ENCODE results near the gene ERC2. TPM values are rescaled to one million over a fixed set of nuclear protein-coding genes. Genes with fewer than 3 reads are reported as not detected.

ERC2 gene
- total RNA-seq, 2 donors from 2014 or later = 0.21 to 0.30 TPM

DNA sequence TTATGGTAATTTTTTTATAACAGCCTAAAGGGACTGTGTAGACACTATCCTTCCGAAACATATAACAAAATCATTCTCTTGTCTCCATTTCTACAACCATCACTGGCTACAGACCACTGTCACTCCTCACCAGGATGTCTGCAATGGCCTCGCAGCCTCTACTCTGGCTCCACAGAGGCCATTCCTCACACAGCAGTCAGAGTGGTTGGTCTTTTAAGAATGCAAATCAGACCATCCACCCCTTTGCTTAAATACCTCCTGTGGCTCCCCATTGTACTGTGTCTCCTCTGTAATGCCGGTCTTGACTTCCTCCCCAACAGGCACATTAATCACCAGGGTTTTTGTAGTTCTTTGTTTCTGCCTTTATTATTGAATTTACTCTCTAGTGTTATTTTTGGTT is 344.8 kb downstream of the ERC2 start:
- Histone ChIP-seq H3K36me3 (no peaks in the 10 kb centered on the region), H3K9ac (ENCODE audit: low read depth in 2 of 2, low read length in 2 of 2) (no peak overlapping the region), H3K4me1 (no peaks in the 10 kb centered on the region), H3K27ac (no peak overlapping the region), H3K9me3 (no peaks in the 10 kb centered on the region), H3K27me3 (no peaks in the 10 kb centered on the region), H3K4me3 (no peak overlapping the region)
- intact Hi-C loops (cut with DNase I) = no loop called here
- TF ChIP-seq, protein P1, sequence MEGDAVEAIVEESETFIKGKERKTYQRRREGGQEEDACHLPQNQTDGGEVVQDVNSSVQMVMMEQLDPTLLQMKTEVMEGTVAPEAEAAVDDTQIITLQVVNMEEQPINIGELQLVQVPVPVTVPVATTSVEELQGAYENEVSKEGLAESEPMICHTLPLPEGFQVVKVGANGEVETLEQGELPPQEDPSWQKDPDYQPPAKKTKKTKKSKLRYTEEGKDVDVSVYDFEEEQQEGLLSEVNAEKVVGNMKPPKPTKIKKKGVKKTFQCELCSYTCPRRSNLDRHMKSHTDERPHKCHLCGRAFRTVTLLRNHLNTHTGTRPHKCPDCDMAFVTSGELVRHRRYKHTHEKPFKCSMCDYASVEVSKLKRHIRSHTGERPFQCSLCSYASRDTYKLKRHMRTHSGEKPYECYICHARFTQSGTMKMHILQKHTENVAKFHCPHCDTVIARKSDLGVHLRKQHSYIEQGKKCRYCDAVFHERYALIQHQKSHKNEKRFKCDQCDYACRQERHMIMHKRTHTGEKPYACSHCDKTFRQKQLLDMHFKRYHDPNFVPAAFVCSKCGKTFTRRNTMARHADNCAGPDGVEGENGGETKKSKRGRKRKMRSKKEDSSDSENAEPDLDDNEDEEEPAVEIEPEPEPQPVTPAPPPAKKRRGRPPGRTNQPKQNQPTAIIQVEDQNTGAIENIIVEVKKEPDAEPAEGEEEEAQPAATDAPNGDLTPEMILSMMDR (IDR thresholded peaks at IDR 0.05) = no peak
- DNase-seq = no peak

GRCh38 chr3:56122911-56123310 is 345.4 kb downstream of the ERC2 start:
- no peaks in the 10 kb centered on the region for H3K9me3 ChIP-seq
- TF ChIP-seq, protein P1 (IDR thresholded peaks at IDR 0.05) = no peak
- intact Hi-C loops (cut with DNase I) = no loop called here

GRCh38 chr3:56121716-56122115 is 346.6 kb downstream of the ERC2 start:
- Histone ChIP-seq H3K27ac (no peak overlapping the region), H3K4me1 (no peaks in the 10 kb centered on the region), H3K9ac (ENCODE audit: low read depth in 2 of 2, low read length in 2 of 2) (no peak overlapping the region), H3K9me3 (no peaks in the 10 kb centered on the region), H3K4me3 (no peak overlapping the region), H3K36me3 (no peaks in the 10 kb centered on the region), H3K27me3 (no peaks in the 10 kb centered on the region)
- no peak for DNase-seq
- TF ChIP-seq, protein P1 (IDR thresholded peaks at IDR 0.05) = no peak
- intact Hi-C loops (cut with DNase I) = no loop called here

More at GRCh38 chr3:56122911-56123310, 345.4 kb downstream of the ERC2 start:
- Histone ChIP-seq H3K4me3 (no peak overlapping the region), H3K27ac (no peak overlapping the region), H3K27me3 (no peaks in the 10 kb centered on the region), H3K36me3 (no peaks in the 10 kb centered on the region), H3K9ac (ENCODE audit: low read depth in 2 of 2, low read length in 2 of 2) (no peak overlapping the region), H3K4me1 (no peaks in the 10 kb centered on the region)
- no peak for DNase-seq

DNA sequence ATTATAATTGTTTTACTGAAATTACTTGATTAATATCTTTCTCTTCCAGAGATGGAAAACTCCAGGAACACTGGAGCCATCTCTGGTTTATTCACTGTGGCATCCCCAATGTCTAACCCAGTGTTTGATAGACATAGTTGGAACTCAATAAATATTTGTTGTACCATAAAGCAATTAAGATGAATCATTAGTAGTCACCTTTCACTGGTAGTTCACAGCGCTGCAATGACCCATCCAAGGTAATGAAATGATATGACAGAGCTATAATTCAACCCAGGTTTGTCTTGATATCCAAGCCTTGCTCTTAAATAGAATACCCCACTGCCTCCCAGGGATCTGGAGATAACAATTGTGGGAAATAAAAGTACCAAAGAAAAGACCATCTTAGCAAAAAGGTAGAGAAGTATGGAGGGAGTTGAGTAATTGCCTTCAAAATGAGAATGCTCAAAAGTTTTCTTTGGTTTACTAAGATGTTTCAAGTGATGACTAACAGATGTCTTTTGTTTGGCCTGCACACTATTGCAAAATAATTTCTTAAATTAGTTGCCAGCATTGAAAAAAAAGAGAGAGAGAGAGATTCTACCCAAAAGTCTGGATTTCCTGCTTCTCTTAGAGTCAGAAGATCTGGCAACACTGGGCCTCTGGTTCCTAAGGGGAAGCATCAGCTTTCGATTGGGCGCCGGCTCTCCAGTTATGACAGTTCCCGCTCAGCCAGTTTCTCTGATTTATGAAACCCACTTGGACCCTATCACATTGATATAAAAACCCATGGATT is 348.5 kb downstream of the ERC2 start:
- Histone ChIP-seq H3K9me3 (no peaks in the 10 kb centered on the region), H3K4me1 (no peaks in the 10 kb centered on the region), H3K36me3 (no peaks in the 10 kb centered on the region), H3K4me3 (no peak overlapping the region), H3K27me3 (no peaks in the 10 kb centered on the region), H3K9ac (ENCODE audit: low read depth in 2 of 2, low read length in 2 of 2) (no peak overlapping the region), H3K27ac (no peak overlapping the region)
- intact Hi-C loops (cut with DNase I) = no loop called here
- TF ChIP-seq, protein P1 (IDR thresholded peaks at IDR 0.05) = no peak
- peak; percentile 28 for DNase-seq

GRCh38 chr3:56118968-56119367 is 349.3 kb downstream of the ERC2 start:
- H3K4me1 ChIP-seq = no peaks in the 10 kb centered on the region
- TF ChIP-seq, protein P1 (IDR thresholded peaks at IDR 0.05) = no peak
- H3K9me3 ChIP-seq = no peaks in the 10 kb centered on the region
- intact Hi-C loops (cut with DNase I) = no loop called here
- H3K36me3 ChIP-seq = no peaks in the 10 kb centered on the region
- no peak overlapping the region for H3K4me3 ChIP-seq
- no peaks in the 10 kb centered on the region for H3K27me3 ChIP-seq
- no peak for DNase-seq
- H3K27ac ChIP-seq = no peak overlapping the region
- no peak overlapping the region for H3K9ac ChIP-seq (ENCODE audit: low read depth in 2 of 2, low read length in 2 of 2)
